ENCODE measurements around the gene ASPRV1. TPM values are rescaled to one million over a fixed set of nuclear protein-coding genes. Genes with fewer than 3 reads are reported as not detected.

The ASPRV1 gene
- total RNA-seq, 4 donors from 2014 or later = 1.6 to 4.1 (median 2.9) TPM

DNA sequence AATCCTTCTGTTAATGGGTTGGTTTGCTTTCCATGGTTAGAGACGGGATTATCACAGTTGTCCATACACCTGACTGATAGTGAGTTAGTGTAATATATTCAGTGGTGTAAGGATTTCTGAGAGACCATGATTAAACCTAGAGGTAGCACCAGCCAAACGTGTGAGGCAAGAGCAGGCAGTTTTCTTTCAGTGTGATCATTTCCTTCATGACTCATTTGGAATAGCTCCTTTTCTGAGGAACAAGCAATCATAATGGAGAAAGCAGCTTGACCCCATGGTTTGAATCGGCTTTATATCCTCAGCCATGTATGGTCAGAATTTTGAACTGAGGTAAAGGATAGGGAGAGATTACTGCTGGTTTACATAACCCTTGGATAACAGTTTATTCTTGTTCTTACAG, 43.6 kb downstream of the ASPRV1 start:
- peak overlapping the region in 2 of 4 donors; percentile 54 to 59 for H3K27ac ChIP-seq
- H3K4me1 ChIP-seq = peaks cover 0 to 12% (median 8%) of the 10 kb centered on the region in 4 donors
- DNase-seq = no peak
- H3K9me3 ChIP-seq = no peaks in the 10 kb centered on the region
- H3K27me3 ChIP-seq = no peaks in the 10 kb centered on the region
- peak overlapping the region in 2 of 4 donors; percentile 83 to 87 for H3K4me3 ChIP-seq
- TF ChIP-seq POLR2A (IDR thresholded peaks at IDR 0.05) = no peak
- TF ChIP-seq, protein P1, sequence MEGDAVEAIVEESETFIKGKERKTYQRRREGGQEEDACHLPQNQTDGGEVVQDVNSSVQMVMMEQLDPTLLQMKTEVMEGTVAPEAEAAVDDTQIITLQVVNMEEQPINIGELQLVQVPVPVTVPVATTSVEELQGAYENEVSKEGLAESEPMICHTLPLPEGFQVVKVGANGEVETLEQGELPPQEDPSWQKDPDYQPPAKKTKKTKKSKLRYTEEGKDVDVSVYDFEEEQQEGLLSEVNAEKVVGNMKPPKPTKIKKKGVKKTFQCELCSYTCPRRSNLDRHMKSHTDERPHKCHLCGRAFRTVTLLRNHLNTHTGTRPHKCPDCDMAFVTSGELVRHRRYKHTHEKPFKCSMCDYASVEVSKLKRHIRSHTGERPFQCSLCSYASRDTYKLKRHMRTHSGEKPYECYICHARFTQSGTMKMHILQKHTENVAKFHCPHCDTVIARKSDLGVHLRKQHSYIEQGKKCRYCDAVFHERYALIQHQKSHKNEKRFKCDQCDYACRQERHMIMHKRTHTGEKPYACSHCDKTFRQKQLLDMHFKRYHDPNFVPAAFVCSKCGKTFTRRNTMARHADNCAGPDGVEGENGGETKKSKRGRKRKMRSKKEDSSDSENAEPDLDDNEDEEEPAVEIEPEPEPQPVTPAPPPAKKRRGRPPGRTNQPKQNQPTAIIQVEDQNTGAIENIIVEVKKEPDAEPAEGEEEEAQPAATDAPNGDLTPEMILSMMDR (IDR thresholded peaks at IDR 0.05) = no peak
- peaks cover 0 to 54% (median 0%) of the 10 kb centered on the region in 3 donors for H3K36me3 ChIP-seq

DNA sequence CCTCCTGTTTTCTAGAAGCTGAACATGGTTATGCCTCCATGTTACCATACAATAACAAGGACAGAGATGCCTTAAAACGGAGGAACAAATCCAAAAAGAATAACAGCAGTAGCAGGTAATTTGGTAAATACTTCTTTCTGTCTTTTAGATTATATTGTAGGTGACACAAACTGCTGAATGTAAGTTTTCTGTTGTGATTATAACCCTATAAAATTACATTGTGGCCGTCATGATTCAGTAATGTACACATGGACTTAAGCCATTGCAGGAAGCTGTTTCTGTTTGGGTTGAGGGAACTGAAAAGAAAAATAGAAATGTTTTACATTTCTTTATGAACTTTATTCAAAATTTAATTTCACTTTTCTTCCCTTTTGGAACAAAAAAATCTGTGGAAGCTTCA, 45.3 kb downstream of the ASPRV1 start:
- DNase-seq = no peak
- H3K27ac ChIP-seq = peak overlapping the region in 3 of 4 donors; percentile 88 to 92 (median 92)
- peak overlapping the region in 3 of 4 donors; percentile 83 to 94 (median 87) for H3K4me3 ChIP-seq
- TF ChIP-seq POLR2A (IDR thresholded peaks at IDR 0.05) = no peak
- TF ChIP-seq, protein P1 (IDR thresholded peaks at IDR 0.05) = peak in 1 of 6 experiments; percentile 6
- H3K36me3 ChIP-seq = peaks cover 0 to 40% (median 0%) of the 10 kb centered on the region in 3 donors
- H3K27me3 ChIP-seq = no peaks in the 10 kb centered on the region
- H3K4me1 ChIP-seq = peaks cover 0 to 12% (median 8%) of the 10 kb centered on the region in 4 donors
- H3K9me3 ChIP-seq = no peaks in the 10 kb centered on the region

DNA sequence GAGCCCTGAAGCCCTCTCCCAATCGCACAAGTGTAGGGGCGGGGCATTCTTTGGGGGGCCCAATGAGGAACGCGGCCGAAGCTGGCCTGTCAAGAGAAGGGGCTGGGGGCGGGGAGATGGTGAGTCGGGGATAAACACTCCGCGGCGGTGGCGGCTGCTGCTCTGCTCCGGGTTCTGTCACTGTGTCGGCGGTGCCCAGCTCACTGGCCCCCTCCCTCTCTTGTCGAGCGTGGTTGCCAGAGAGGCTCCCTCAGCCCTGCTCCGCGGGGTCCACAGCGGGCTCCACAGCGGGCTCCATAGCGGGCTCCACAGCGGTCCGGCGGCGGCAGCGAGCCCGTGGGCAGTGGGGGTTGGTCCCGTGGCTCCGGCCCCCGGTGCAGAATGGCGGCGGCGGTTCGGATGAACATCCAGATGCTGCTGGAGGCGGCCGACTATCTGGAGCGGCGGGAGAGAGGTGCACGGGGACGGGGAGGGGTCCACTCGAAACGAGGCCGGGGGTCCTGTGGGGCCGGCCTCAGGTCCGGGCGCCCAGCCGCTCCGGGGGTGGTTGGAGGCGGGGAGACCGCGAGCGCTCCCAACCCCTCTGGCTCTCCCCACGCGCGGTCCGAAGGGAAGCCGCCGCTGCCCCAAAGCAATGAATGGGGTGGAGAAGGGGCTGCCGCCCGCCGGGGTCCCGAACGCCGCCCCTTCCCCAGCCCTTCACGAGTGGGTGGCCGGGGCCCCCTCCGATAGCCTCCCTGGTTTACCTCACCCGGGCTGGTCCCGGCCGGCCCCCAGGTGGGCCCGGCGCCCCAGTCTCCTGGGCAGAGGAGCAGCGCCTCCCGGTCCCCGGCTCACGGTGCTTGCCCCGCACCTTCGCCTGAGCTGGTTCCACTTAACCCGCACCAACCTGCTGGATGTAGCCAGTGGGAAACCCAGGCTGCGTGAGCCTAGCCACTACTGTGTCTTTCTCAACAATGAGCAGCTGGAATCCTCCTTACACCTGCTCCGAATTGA, 46.2 kb downstream of the ASPRV1 start, which contains the start of gene MXD1:
MXD1 (plus strand) TSS at position 160 of the 996 bp plus-strand sequence; CDS start at position 382, 222 bp downstream.
- Histone ChIP-seq H3K9me3 (no peaks in the 10 kb centered on the region), H3K4me3 (peak within 1 kb of the TSS; percentile 83 to 94 (median 85)), H3K27ac (peak within 1 kb of the TSS; percentile 95 to 99 (median 98)), H3K36me3 (peaks cover 0 to 38% (median 0%) of the 10 kb centered on the region in 3 donors), H3K27me3 (no peaks in the 10 kb centered on the region), H3K4me1 (peaks cover 0 to 12% (median 8%) of the 10 kb centered on the region in 4 donors)
- DNase-seq = peak in 2 of 3 donors; percentile 22 to 100
- TF ChIP-seq, protein P1 (IDR thresholded peaks at IDR 0.05) = no peak
- peak; percentile 97 to 99 for TF ChIP-seq POLR2A (IDR thresholded peaks at IDR 0.05)

DNA sequence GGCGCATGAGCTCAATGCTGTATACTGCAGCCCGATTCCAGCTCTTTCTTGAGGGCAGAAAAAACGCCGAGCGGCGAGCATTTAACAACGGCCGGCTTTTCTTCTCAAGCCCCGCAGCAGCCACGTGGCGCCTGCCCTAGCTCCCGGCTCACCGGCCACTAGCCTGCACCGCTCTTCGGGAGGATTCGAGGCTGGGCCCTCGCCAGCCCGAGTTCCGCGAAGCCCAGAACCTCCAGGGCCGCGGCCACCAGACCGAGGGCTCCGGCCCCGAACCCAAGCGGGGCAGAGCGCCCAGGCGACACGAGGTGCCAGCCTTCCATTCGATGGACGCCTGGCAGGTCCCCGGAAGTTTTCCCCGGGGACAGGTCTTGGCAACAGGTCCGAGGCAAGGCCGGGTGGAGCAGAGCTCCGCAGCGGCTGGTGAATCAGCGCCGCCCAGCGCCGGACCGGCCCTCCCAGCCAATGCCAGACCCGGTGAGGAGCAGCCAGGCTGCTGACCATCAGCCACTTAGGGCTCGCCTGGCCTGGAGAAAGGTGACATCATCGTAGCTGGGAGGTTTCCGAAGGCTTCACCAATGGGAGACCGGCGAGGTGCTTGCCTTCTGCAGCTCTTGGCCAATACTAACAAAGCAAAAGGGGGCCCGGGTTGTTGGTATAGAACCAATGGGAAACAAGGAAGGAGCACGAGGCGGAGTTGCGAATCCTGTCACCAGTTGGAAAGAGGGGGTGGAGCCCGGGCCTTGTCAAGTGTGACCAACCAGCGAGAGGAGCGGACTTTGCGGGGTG, 47.1 kb downstream of the ASPRV1 start:
- Histone ChIP-seq H3K9me3 (no peaks in the 10 kb centered on the region), H3K36me3 (peaks cover 0 to 38% (median 0%) of the 10 kb centered on the region in 3 donors), H3K27me3 (no peaks in the 10 kb centered on the region), H3K4me3 (peak overlapping the region; percentile 59 to 83 (median 77)), H3K27ac (peak overlapping the region; percentile 95 to 99 (median 98)), H3K4me1 (peaks cover 0 to 12% (median 8%) of the 10 kb centered on the region in 4 donors)
- DNase-seq = peak; percentile 97 to 100 (median 100)
- TF ChIP-seq, protein P1 (IDR thresholded peaks at IDR 0.05) = peak in 4 of 6 experiments; percentile 11 to 43 (median 17)
- TF ChIP-seq POLR2A (IDR thresholded peaks at IDR 0.05) = peak; percentile 88 to 96

DNA sequence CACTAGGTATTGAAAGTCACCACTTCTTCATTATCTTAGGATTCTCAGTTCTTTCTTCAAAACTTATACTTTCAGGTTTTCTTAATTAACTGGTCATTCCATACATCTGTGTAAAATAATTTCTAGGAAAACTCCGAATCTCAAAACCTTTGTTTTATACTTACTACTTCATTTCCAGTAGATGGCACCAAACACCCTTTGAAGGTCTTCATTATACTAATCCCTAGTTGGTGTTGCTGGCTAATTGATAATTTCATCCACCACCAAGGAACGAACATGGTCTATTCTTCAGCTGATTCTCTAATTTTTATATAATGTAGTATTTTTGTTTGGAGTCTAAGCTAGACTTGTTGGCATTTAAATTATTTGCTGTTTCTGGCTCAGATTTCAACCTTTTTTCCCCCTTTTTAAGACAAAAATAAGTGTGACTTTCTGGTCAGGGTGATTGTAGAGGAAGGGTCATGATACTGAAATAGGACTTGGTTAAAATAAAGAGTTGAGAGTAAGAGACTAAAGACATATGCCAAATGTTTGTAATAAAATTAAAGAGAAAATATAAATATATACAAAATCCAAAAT, 49.4 kb downstream of the ASPRV1 start:
- peaks cover 0 to 40% (median 0%) of the 10 kb centered on the region in 3 donors for H3K36me3 ChIP-seq
- DNase-seq = no peak
- no peaks in the 10 kb centered on the region for H3K9me3 ChIP-seq
- TF ChIP-seq, protein P1 (IDR thresholded peaks at IDR 0.05) = peak; percentile 16 to 89 (median 78)
- no peak for TF ChIP-seq POLR2A (IDR thresholded peaks at IDR 0.05)
- no peak overlapping the region for H3K27ac ChIP-seq
- H3K27me3 ChIP-seq = no peaks in the 10 kb centered on the region
- no peak overlapping the region for H3K4me3 ChIP-seq
- H3K4me1 ChIP-seq = peaks cover 0 to 12% (median 8%) of the 10 kb centered on the region in 4 donors
